ENCODE measurements around the gene PIP4K2A.
"Not testable (repeated sequence)": the region's sequence is repeated elsewhere in the genome, so short reads cannot be mapped to it uniquely, and the experiment has no call there.

The PIP4K2A gene

DNA sequence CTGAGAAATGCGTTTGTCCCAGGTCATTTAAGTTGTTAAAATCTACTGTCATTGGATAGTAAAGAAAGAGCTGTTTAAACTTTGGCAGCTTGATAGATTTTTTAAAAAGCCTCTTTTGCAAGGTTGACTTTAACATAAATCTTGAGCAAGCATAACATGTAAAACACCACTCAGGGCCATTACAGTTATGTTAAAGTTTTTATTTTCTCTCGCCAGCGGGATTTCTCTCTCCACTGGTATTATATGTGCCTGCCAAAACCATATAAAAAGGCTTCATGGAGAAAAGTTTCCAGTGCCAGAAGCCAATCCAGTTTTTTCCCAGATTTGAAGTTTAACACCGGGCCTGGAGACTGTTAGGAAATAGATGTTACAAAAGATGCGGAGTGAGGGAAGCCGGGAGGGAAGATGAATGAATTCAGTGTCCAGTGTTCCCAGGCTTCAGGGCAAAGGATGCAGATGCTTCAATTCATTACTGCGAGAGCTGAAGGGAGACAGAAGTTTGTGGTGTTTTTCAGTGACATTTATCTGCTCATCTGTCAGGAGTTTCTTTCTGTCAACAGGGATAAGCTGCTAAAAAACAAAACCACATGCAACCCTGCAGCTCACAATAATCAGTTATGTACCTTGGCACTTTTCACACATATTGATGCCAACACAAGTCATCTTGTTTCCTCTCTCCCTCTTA, 213.6 kb downstream of the PIP4K2A start:
- no peaks in the 10 kb centered on the region for H3K36me3 ChIP-seq (ENCODE audit: control insufficient read depth, insufficient read depth, low read length, severe bottlenecking)
- no peaks in the 10 kb centered on the region for H3K4me1 ChIP-seq (ENCODE audit: control insufficient read depth, insufficient read depth, low read length)
- peak; percentile 12 for DNase-seq (ENCODE audit: low read depth)
- H3K9ac ChIP-seq (ENCODE audit: low read length) = no peak overlapping the region
- no peak overlapping the region for H3K4me3 ChIP-seq (ENCODE audit: low read length)
- no peaks in the 10 kb centered on the region for H3K9me3 ChIP-seq (ENCODE audit: control insufficient read depth, low read length)
- peaks cover 39% of the 10 kb centered on the region for H3K27me3 ChIP-seq (replicated peaks; ENCODE audit: control insufficient read depth, insufficient read depth, low read length)

DNA sequence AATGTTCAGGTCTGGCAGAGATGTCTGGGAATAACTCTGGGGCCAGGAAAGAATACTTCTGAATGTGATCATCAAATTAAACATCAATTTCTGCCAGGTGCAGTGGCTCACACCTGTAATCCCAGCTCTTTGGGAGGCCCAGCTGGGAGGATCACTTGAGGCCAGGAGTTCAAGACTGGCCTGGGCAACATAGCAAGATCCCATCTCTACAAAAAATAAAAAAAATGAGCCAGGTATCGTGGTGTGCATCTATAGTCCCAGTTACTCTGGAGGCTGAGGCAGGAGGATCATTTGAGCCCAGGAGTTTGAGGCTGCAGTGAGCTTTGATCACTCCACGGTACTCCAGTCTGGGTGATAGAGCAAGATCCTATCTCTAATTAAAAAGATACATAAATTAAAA, 214.4 kb downstream of the PIP4K2A start:
- peaks cover 32% of the 10 kb centered on the region for H3K27me3 ChIP-seq (replicated peaks; ENCODE audit: control insufficient read depth, insufficient read depth, low read length)
- not testable (repeated sequence) for DNase-seq (ENCODE audit: low read depth); H3K4me3 ChIP-seq (ENCODE audit: low read length)

DNA sequence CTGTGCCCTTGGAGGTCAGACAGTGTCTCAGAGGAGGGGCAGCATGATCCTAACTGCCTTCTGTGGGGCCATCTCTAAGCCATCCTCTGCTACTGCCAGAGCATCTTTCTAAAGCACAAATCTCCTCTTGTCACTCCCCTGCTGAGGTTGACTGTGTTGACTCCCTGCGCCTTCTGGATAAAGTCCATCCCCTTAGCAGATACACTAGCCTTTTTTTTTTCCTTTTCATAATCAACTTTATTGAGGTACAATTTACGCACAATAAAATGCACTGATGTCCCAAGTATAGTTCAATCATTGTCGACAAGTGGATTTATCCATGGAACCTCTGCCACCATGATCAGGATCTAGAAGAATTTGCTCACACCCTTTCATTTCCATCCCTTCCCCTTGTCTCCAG, 219.0 kb downstream of the PIP4K2A start:
- Histone ChIP-seq H3K27me3 (replicated peaks; ENCODE audit: control insufficient read depth, insufficient read depth, low read length) (peaks cover 28% of the 10 kb centered on the region), H3K9ac (ENCODE audit: low read length) (no peak overlapping the region), H3K4me1 (ENCODE audit: control insufficient read depth, insufficient read depth, low read length) (no peaks in the 10 kb centered on the region), H3K36me3 (ENCODE audit: control insufficient read depth, insufficient read depth, low read length, severe bottlenecking) (no peaks in the 10 kb centered on the region), H3K4me3 (ENCODE audit: low read length) (no peak overlapping the region), H3K9me3 (ENCODE audit: control insufficient read depth, low read length) (no peaks in the 10 kb centered on the region)
- no peak for DNase-seq (ENCODE audit: low read depth)

More for the DNA sequence above, 214.4 kb downstream of the PIP4K2A start:
- not testable (repeated sequence) for H3K9me3 ChIP-seq (ENCODE audit: control insufficient read depth, low read length); H3K36me3 ChIP-seq (ENCODE audit: control insufficient read depth, insufficient read depth, low read length, severe bottlenecking); H3K9ac ChIP-seq (ENCODE audit: low read length); H3K4me1 ChIP-seq (ENCODE audit: control insufficient read depth, insufficient read depth, low read length)

DNA sequence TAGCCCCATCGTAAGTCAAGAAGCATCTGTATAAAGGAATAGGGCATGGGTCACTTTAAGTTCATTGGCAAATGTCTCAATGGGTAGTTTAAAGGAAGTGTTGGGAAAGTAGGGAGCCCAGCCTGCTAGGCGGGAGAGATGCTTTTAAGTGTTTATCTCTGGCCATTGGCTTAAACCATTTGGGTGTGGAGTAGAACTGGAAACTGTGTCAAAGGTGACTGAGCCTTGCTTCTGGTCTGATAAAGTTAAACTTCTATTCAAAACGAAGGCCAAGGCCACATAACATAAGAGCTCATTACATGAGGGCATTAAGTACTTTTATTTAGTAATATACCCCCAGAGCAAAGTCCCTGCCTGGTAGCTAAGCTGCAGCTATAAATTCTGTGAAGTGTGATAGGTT, 220.4 kb downstream of the PIP4K2A start:
- no peaks in the 10 kb centered on the region for H3K36me3 ChIP-seq (ENCODE audit: control insufficient read depth, insufficient read depth, low read length, severe bottlenecking)
- no peaks in the 10 kb centered on the region for H3K4me1 ChIP-seq (ENCODE audit: control insufficient read depth, insufficient read depth, low read length)
- no peak overlapping the region for H3K9ac ChIP-seq (ENCODE audit: low read length)
- no peak overlapping the region for H3K4me3 ChIP-seq (ENCODE audit: low read length)
- peaks cover 24% of the 10 kb centered on the region for H3K27me3 ChIP-seq (replicated peaks; ENCODE audit: control insufficient read depth, insufficient read depth, low read length)
- H3K9me3 ChIP-seq (ENCODE audit: control insufficient read depth, low read length) = no peaks in the 10 kb centered on the region
- DNase-seq (ENCODE audit: low read depth) = no peak

DNA sequence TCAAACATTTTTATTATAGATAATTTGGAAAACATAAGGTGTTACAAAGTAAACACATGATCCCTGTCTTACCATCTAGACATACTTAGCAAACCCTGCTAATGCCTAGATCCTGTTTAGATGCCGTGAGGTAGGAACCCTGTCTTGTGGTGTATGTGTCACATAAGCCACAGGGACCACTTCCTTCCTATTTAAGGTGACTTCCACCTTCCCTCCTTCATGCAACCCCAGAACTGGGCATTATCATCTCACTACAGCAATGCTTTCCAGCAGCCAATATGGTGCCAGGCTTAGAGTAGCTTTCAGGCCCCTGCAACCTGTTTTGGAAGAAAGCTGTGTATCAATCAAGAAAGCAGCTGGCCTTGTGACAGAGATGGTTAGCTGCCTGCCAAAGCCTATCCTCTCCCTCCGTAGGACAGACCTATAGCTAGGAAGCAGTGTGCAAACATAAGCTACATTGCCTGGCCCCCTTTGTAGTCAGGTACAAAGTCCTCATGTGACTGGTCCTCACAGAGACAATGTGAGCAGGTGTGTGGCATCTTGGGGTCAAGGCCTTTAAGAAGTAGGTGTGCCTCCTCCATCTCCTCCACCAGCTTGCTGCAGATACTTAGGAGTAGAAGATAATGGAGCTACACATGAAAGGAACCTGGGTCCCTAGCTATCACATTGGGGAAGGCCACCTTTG, 222.3 kb downstream of the PIP4K2A start:
- no peak for DNase-seq (ENCODE audit: low read depth)
- H3K27me3 ChIP-seq (replicated peaks; ENCODE audit: control insufficient read depth, insufficient read depth, low read length) = peaks cover 9% of the 10 kb centered on the region
- H3K4me1 ChIP-seq (ENCODE audit: control insufficient read depth, insufficient read depth, low read length) = no peaks in the 10 kb centered on the region
- no peak overlapping the region for H3K4me3 ChIP-seq (ENCODE audit: low read length)
- H3K9me3 ChIP-seq (ENCODE audit: control insufficient read depth, low read length) = no peaks in the 10 kb centered on the region
- no peaks in the 10 kb centered on the region for H3K36me3 ChIP-seq (ENCODE audit: control insufficient read depth, insufficient read depth, low read length, severe bottlenecking)
- H3K9ac ChIP-seq (ENCODE audit: low read length) = no peak overlapping the region

DNA sequence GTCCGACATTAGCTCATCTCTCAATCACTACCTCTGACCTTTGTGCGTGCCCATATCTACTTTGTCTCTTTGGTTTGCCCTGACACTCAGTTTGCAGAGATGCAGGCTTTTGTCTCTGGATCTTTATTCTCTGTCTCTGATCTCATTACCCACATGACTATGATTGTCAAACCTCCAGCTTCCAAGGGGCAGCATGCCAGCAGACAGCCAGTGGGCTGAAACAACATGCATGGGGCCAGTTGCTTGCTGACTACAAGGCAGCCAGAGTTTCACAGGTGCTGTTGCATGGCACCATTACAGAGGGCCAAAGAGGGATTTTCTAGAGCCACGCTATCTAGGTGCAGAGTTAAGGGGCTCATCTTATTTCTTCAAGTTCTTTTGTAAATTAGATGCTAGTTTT, 222.9 kb downstream of the PIP4K2A start:
- Histone ChIP-seq H3K27me3 (replicated peaks; ENCODE audit: control insufficient read depth, insufficient read depth, low read length) (peaks cover 3% of the 10 kb centered on the region), H3K4me1 (ENCODE audit: control insufficient read depth, insufficient read depth, low read length) (peaks cover 2% of the 10 kb centered on the region), H3K9ac (ENCODE audit: low read length) (no peak overlapping the region), H3K36me3 (ENCODE audit: control insufficient read depth, insufficient read depth, low read length, severe bottlenecking) (no peaks in the 10 kb centered on the region), H3K9me3 (ENCODE audit: control insufficient read depth, low read length) (no peaks in the 10 kb centered on the region), H3K4me3 (ENCODE audit: low read length) (no peak overlapping the region)
- DNase-seq (ENCODE audit: low read depth) = no peak

DNA sequence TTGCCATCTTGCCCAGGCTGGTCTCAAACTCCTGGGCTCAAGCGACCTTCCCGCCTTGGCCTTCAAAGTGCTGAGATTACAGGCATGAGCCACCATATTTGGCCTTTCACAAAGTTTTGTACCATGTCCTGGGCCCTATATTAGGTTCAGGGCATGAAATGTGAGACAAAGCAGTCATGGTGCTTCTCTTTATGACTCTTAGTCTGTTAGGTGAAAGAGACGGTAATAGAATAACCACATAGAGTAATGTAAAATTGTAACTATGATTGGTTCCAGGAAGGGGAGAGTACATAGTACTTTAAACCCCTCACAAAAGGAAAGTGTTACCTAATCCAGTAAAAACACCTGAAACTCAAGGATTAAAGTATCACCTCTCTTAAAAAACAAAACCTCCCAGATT, 224.4 kb downstream of the PIP4K2A start:
- no peak for DNase-seq (ENCODE audit: low read depth)
- Histone ChIP-seq H3K4me3 (ENCODE audit: low read length) (no peak overlapping the region), H3K9ac (ENCODE audit: low read length) (no peak overlapping the region), H3K9me3 (ENCODE audit: control insufficient read depth, low read length) (no peaks in the 10 kb centered on the region), H3K36me3 (ENCODE audit: control insufficient read depth, insufficient read depth, low read length, severe bottlenecking) (no peaks in the 10 kb centered on the region), H3K4me1 (ENCODE audit: control insufficient read depth, insufficient read depth, low read length) (peaks cover 7% of the 10 kb centered on the region), H3K27me3 (replicated peaks; ENCODE audit: control insufficient read depth, insufficient read depth, low read length) (no peaks in the 10 kb centered on the region)

DNA sequence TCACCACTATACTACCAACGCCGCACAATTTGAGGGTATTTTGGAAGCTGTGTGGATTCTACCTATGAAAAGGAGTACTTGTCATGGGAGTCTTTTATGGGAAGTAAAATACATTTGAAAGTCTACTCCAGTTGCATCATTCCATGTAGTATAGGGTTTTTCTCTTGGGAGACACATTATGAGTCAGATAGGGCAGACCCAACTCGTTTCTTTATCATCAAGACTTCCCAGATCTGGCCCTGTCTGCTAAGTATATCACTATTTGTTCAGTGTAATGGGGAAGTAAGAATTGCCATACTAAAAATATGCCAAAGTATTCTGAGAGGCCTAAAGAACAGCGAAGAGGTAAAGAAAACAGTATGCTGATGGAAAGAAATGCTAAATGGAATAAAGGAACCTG, 224.9 kb downstream of the PIP4K2A start:
- Histone ChIP-seq H3K27me3 (replicated peaks; ENCODE audit: control insufficient read depth, insufficient read depth, low read length) (no peaks in the 10 kb centered on the region), H3K4me3 (ENCODE audit: low read length) (no peak overlapping the region), H3K9ac (ENCODE audit: low read length) (no peak overlapping the region), H3K36me3 (ENCODE audit: control insufficient read depth, insufficient read depth, low read length, severe bottlenecking) (no peaks in the 10 kb centered on the region), H3K9me3 (ENCODE audit: control insufficient read depth, low read length) (no peaks in the 10 kb centered on the region), H3K4me1 (ENCODE audit: control insufficient read depth, insufficient read depth, low read length) (peaks cover 7% of the 10 kb centered on the region)
- DNase-seq (ENCODE audit: low read depth) = no peak

DNA sequence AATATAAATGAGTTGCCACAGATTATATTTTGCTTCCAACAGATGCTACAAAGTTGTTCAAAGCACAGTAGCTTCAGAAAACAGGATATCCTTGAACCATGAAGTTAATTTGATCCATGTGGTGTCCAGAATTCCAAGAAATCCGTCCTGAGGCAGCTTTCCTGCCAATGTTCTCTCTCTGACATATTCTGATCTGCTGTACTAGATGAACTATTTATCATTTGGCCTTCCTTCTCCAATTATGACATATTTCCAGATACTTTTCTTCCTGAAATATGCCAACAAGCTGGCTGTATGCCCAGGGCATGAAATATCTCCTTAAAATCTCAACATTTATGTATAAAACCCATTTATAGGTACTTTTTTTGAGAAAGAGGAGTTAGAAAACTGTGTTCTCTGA, 227.9 kb downstream of the PIP4K2A start:
- H3K9me3 ChIP-seq (ENCODE audit: control insufficient read depth, low read length) = no peaks in the 10 kb centered on the region
- H3K9ac ChIP-seq (ENCODE audit: low read length) = no peak overlapping the region
- peaks cover 14% of the 10 kb centered on the region for H3K4me1 ChIP-seq (ENCODE audit: control insufficient read depth, insufficient read depth, low read length)
- H3K4me3 ChIP-seq (ENCODE audit: low read length) = no peak overlapping the region
- DNase-seq (ENCODE audit: low read depth) = peak; percentile 25
- no peaks in the 10 kb centered on the region for H3K36me3 ChIP-seq (ENCODE audit: control insufficient read depth, insufficient read depth, low read length, severe bottlenecking)
- no peaks in the 10 kb centered on the region for H3K27me3 ChIP-seq (replicated peaks; ENCODE audit: control insufficient read depth, insufficient read depth, low read length)
